ENCODE results near the gene RIPOR2. TPM values are rescaled to one million over a fixed set of nuclear protein-coding genes. Genes with fewer than 3 reads are reported as not detected.
A peak's percentile ranks its signal among the peaks of the same experiment; 100 is the strongest.
"Not testable (repeated sequence)": the region's sequence is repeated elsewhere in the genome, so short reads cannot be mapped to it uniquely, and the experiment has no call there.

The RIPOR2 gene
- total and polyA plus RNA-seq, 2 of the 13 experiments (the other 11 are each of a cell fraction or from before 2014, with no cell fraction given), result 0.02 to 0.05 TPM

DNA sequence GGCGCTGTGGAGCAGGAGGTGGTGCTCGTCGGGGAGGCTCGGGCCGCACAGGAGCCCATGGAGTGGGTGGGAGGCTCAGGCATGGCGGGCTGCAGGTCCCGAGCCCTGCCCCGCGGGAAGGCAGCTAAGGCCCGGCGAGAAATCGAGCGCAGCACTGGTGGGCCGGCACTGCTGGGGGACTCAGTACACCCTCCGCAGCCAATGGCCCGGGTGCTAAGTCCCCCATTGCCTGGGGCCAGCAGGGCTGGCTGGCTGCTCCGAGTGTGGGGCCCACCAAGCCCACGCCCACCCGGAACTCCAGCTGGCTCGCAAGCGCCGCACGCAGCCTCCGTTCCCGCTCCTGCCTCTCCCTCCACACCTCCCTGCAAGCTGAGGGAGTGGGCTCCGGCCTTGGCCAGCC, 169.8 kb downstream of the RIPOR2 start:
- POLR2A ChIA-PET, result interaction anchor here (1.1 to 1.4 kb wide), 2 partner anchors 44 to 63 kb away, joined by 3 to 4 read pairs; no protein-coding TSS in a partner anchor
- not testable (repeated sequence) for H2AFZ ChIP-seq (ENCODE audit: low read length); H3K27ac ChIP-seq (ENCODE audit: extremely low read length, insufficient read depth, low read length); FAIRE-seq; H3K9ac ChIP-seq (ENCODE audit: insufficient read depth, low read depth, low read length); H3K27me3 ChIP-seq (ENCODE audit: control insufficient read depth in 1 of 2, insufficient read depth in 2 of 2, low read length in 2 of 2); BruUV-seq (replicated peaks); ATAC-seq; H3K4me2 ChIP-seq (ENCODE audit: low read depth, low read length); H3K4me3 ChIP-seq (replicated peaks in 1 of 3; ENCODE audit: insufficient read depth in 1 of 3, low read depth in 2 of 3, low read length in 3 of 3); H4K20me1 ChIP-seq (ENCODE audit: insufficient read depth, low read length); DNase-seq (ENCODE audit: low spot score); H3K9me3 ChIP-seq (ENCODE audit: low read length); H3K79me2 ChIP-seq (ENCODE audit: insufficient read depth, low read length); H3K36me3 ChIP-seq (replicated peaks in 1 of 2; ENCODE audit: control insufficient read depth in 1 of 2, insufficient read depth in 2 of 2, low read length in 2 of 2)
- 86% methylated on average over 2 of the region's 26 CpGs for WGBS (ENCODE audit: low lambda C conversion rate)
- in situ Hi-C loops (cut with HindIII; ENCODE audit: extremely low pct_ligation_motif_present, low pct_unique_long_range_greater_than_20kb), result loop anchor here (5.0 kb wide), 1 partner anchor 184 kb away; no protein-coding TSS in a partner anchor
- CTCF ChIA-PET (ENCODE audit: low intra/inter-chr PET ratio, low total read pairs), result interaction anchor here (1.7 to 1.8 kb wide), 2 partner anchors 182 to 185 kb away, joined by 5 read pairs; no protein-coding TSS in a partner anchor
- H3K4me1 ChIP-seq (ENCODE audit: insufficient read depth, low read length), result peaks cover 34% of the 10 kb centered on the region
- 0 out of 2 replicates have a peak, but pooled peaks have one; percentile 16 for TF ChIP-seq ZBTB38 (CRISPR knock-in tag; IDR thresholded peaks at IDR 0.05)
- TF ChIP-seq, protein P1, sequence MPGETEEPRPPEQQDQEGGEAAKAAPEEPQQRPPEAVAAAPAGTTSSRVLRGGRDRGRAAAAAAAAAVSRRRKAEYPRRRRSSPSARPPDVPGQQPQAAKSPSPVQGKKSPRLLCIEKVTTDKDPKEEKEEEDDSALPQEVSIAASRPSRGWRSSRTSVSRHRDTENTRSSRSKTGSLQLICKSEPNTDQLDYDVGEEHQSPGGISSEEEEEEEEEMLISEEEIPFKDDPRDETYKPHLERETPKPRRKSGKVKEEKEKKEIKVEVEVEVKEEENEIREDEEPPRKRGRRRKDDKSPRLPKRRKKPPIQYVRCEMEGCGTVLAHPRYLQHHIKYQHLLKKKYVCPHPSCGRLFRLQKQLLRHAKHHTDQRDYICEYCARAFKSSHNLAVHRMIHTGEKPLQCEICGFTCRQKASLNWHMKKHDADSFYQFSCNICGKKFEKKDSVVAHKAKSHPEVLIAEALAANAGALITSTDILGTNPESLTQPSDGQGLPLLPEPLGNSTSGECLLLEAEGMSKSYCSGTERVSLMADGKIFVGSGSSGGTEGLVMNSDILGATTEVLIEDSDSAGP (CRISPR knock-in tag; IDR thresholded peaks at IDR 0.05; ENCODE audit: borderline replicate concordance), result 0 out of 2 replicates have a peak, but pooled peaks have one; percentile 18
- intact Hi-C loops (cut with micrococcal nuclease; ENCODE audit: unreplicated experiment), result loop anchor here (1.0 kb wide), 1 partner anchor 185 kb away; no protein-coding TSS in a partner anchor

DNA sequence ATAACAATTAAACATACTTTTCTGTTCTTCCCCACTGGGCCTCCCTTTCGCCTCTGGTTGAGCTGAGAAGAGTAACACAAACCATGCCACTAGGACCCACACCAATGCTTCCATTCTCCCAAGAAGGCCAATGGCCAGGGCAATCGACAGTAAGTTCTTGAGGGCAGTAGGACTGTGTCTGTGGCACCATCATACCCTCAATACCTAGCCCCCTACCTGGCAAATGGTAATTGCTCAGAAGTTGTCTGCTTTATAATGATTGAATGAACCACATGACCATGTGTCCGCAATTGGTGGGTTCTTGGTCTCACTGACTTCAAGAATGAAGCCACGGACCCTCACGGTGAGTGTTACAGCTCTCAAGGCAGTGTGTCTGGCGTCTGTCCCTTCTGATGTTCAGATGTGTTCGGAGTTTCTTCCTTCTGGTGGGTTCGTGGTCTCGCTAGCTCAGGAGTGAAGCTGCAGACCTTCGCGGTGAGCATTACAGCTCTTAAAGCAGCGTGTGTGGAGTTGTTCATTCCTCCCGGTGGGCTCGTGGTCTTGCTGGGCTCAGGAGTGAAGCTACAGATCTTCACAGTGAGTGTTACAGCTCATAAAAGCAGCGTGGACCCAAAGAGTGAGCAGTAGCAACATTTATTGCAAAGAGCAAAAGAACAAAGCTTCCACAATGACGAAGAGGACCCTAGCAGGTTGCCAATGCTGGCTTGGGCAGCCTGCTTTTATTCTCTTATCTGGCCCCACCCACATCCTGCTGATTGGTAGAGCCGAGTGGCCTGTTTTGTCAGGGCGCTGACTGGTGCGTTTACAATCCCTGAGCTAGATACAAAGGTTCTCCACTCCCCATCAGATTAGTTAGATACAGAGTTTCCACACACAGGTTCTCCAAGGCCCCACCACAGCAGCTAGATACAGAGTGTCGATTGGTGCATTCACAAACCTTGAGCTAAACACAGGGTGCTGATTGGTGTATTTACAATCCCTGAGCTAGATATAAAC, 170.6 kb downstream of the RIPOR2 start:
- in situ Hi-C loops (cut with HindIII; ENCODE audit: extremely low pct_ligation_motif_present, low pct_unique_long_range_greater_than_20kb), result loop anchor here (5.0 kb wide), 1 partner anchor 183 kb away; no protein-coding TSS in a partner anchor
- H3K79me2 ChIP-seq (ENCODE audit: insufficient read depth, low read length); CTCF ChIA-PET (ENCODE audit: low intra/inter-chr PET ratio, low total read pairs); H2AFZ ChIP-seq (ENCODE audit: low read length); FAIRE-seq; intact Hi-C loops (cut with micrococcal nuclease; ENCODE audit: unreplicated experiment); H3K4me3 ChIP-seq (replicated peaks in 1 of 3; ENCODE audit: insufficient read depth in 1 of 3, low read depth in 2 of 3, low read length in 3 of 3); H4K20me1 ChIP-seq (ENCODE audit: insufficient read depth, low read length); H3K4me2 ChIP-seq (ENCODE audit: low read depth, low read length); H3K27me3 ChIP-seq (ENCODE audit: control insufficient read depth in 1 of 2, insufficient read depth in 2 of 2, low read length in 2 of 2); H3K9ac ChIP-seq (ENCODE audit: insufficient read depth, low read depth, low read length); H3K9me3 ChIP-seq (ENCODE audit: low read length); H3K36me3 ChIP-seq (replicated peaks in 1 of 2; ENCODE audit: control insufficient read depth in 1 of 2, insufficient read depth in 2 of 2, low read length in 2 of 2); DNase-seq (ENCODE audit: low spot score): not testable (repeated sequence)
- TSS peak; percentile 100 for BruUV-seq (replicated peaks)
- H3K4me1 ChIP-seq (ENCODE audit: insufficient read depth, low read length), result peaks cover 33% of the 10 kb centered on the region
- WGBS (ENCODE audit: low lambda C conversion rate), result 86% methylated on average over 20 of the region's 20 CpGs
- POLR2A ChIA-PET, result interaction anchor here (0.6 to 1.4 kb wide), 4 partner anchors 10 to 259 kb away, joined by 3 to 4 read pairs (median 3); no protein-coding TSS in a partner anchor
- peak overlapping the region; percentile 48 for H3K27ac ChIP-seq (ENCODE audit: extremely low read length, insufficient read depth, low read length)
- ATAC-seq, result peak; percentile 56
- TF ChIP-seq ZBTB26 (CRISPR knock-in tag; IDR thresholded peaks at IDR 0.05; ENCODE audit: borderline replicate concordance), result 0 out of 2 replicates have a peak, but pooled peaks have one; percentile 2
- peak; percentile 76 for TF ChIP-seq NFYC (CRISPR knock-in tag; IDR thresholded peaks at IDR 0.05)
- peak; percentile 52 for TF ChIP-seq MED8 (CRISPR knock-in tag; IDR thresholded peaks at IDR 0.05; ENCODE audit: insufficient replicate concordance)
- TF ChIP-seq ZBTB4 (CRISPR knock-in tag; IDR thresholded peaks at IDR 0.05; ENCODE audit: borderline replicate concordance), result peak; percentile 46; the same call in 1 of the 2 replicates
- peak; percentile 31; the same call in 1 of the 2 replicates for TF ChIP-seq POGZ (CRISPR knock-in tag; IDR thresholded peaks at IDR 0.05)
- 0 out of 2 replicates have a peak, but pooled peaks have one; percentile 13 for TF ChIP-seq TOPORS (CRISPR knock-in tag; IDR thresholded peaks at IDR 0.05)
